Kidney capillary endothelial cell (primary cell): ENCODE measurements around the gene SPTB.

Experiments used
- DNase-seq: peaks from one replicate; pipeline ENCODE4 v3.0.0-alpha.2; 2018; ENCODE audit warnings: low spot score

SPTB gene

DNA sequence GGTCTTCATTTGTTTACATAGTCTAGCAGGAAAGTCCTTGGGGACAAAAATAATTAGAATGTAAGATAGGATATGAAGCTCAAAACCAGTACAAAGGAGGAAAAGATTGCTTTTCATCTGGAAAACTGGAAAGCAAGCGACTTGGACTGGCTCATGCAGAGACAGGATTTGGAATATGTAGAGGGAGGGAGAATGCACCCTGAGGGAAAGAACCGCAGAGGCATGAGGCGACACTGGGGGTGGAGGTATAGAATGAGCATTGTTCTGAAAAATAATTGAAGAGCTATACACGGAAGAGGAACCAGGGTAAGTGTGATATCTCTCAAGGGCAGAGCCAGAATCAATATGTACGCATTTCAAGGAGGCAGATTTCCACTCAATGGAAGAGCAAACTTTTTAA is 90.0 kb downstream of the SPTB start:
- DNase-seq, result no peak

DNA sequence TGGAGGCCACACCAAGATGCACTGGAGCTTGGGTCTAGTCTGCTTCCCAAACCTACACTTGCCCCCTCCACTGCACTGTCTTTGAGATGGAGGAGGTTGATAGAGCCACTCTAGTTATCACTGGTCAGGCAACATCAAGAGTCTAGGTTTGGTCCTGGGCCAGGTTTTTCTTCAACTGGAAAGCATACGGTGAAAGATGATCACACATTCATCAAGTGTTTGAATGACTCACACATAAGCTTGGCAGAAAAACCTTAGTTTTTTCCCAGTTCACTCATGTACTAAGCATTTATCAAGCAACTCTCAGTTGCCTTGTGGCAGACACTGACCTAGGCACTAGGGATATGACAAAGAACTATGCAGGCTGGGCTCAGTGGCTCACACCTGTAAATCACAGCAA is 91.0 kb downstream of the SPTB start:
- peak; percentile 21 for DNase-seq

DNA sequence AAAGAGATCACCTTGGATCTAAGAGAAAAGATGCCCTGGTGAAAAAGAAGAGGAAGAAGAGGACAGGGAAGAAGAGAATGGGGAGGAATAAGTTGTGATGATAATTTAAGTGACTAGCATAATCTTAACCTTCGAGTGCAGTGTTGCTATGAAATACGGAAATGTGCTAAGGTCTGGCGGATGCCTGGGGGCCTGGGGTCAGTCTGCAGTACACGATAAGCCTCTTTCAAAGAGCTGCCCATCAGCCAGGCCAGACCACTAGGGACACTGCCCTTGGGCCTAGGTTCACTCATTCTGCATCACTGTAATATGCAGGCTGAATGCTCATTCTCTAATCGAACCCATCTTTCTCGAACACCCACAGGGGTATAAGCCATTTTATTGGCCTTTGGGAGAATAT is 92.1 kb downstream of the SPTB start:
- DNase-seq, result no peak

DNA sequence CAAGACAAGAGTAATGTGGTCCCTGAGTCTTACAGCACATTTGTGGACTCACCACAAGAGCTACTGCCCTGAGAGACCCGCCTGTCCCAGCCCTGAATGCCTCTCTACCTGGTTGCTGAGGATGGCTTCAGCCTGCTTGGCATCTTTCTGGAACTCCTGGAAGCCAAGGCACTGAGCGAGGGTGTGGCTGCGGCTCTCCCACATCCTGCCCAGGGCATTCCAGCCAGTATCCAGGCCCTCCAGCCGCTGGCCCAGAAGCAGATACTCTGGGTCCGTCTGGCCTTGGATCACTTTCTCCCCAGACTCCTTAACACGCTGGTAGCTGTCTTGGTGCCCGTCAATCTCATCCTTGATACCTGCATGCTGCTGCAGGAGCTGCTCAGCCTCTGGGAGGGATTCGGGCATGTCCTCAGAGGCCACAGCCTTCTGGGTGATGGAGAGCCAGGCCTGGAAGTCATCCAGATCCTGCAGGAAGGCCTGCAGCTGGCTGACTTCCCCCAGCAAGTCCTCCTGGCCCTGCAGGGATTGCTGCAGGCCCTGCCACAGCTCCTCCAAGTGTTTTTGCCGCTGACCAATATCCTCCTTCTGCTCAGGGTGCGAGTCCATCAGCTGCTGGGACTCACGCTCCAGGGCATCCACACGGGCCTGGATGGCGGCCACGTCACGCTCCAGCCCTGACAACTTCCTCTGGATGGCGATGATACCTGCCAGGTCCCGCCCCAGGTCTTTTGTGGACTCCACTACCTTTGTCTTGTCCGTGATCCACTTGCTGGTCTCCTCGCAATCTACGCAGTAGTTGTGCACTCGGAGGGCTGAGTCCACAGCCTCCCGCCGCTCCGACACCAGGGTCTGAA is 93.2 kb downstream of the SPTB start:
- DNase-seq, result no peak

DNA sequence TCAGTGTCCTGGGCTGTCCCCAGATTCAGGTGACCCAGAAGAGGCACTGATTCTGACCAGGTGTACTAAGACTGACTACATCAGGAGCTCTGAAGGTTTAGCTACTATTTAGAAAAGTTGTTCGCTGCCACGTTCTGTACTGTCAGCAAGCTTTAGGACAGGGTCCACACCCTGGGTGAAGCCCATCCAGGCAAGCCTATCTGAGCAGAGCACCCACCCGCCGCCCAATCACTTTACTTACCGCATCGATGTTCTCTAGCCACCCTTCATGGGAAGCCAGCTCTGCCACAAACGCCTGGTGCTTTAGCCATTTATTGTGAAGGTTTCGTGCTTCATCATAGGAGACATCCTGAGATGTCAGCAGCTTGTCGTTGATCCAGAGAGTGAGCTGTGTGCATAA is 95.7 kb downstream of the SPTB start:
- no peak for DNase-seq

DNA sequence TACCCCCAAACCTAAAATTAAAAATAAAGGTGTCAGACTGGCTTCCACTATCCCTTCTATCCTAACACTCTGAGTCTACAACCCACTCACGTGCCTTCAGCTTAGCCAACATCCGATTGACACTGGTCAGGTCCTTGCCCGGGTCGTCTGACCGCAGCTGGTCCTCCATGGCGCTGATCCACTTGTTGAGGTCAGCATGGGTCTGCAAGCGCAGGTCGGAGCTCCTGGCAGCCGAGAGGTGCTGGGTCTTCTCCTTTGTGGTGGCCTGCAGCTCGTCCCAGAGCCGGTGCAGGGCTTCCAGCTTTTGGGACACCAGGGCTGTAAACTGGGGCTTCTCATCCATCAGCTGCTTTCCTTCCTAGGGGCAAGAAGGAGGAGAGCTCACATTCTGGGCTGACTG is 97.5 kb downstream of the SPTB start:
- DNase-seq, result no peak

DNA sequence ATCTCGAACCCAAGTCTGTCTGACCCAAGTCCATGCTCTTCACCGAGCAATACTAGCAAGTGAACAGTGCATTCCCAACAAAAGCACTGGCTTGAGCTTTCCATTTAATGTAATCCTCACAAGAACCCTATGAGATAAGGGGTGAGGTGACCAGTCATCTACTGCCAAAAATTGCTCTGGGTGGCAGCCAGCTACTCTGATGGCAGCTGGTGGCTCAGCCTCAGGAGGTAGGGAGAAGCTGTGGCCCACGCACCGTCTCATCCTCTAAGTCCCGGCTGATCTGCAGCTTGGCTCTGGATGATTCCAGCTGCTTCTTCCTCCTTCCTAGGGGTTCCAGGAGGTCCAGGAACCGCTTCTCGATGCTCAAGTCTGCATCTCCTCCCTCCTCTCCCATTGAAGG is 100.2 kb downstream of the SPTB start:
- DNase-seq, result no peak

DNA sequence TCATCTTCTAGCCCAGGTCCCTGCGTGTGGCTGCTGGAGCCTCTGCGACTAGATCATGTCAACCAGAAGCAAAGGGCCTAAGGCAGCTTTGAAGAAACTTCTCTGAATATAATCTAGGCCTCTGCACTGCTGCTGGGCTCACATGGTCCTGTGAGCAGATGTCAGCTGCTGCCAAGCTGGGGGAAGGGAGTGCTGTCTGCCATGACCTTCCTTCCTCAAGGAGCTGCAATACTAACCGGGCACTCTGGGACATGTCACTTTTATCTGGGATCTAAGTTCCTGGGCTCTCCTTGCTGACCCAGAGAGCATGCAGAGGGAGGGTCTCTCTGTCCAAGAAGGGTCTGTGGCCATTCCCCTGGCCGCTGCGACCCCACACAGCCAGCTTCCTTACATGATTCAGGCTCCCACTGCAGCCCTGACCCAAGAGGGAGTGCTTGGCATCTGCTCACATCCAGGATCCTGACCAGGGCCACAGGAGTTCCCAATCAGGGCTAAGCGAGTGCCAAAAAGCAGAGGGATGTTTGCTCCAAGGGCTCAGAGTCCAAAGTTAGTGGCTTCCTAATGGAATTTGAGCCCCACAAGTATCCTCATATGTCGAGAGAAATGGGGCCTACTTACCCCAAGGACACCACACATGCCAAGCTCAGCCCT is 101.5 kb downstream of the SPTB start:
- DNase-seq, result no peak

DNA sequence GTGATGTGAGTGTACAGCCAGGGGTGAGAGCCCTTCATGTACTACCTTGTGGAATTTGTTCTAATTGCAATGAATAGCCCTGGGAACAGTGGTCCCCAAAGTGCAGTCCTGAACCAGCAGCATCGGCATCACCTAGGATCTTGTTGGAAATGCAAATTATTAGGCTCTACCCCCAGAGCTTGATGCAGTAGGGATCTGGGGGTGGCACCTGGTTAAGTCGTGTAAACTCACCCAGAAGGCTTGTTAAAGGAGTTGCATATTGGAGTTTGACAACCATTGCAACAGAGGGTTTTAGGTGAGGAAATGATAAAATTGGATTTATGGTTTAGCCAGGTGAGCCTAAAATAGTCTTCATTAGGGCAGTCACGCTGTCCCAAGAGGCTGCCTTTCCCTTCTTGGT is 102.2 kb downstream of the SPTB start:
- no peak for DNase-seq

DNA sequence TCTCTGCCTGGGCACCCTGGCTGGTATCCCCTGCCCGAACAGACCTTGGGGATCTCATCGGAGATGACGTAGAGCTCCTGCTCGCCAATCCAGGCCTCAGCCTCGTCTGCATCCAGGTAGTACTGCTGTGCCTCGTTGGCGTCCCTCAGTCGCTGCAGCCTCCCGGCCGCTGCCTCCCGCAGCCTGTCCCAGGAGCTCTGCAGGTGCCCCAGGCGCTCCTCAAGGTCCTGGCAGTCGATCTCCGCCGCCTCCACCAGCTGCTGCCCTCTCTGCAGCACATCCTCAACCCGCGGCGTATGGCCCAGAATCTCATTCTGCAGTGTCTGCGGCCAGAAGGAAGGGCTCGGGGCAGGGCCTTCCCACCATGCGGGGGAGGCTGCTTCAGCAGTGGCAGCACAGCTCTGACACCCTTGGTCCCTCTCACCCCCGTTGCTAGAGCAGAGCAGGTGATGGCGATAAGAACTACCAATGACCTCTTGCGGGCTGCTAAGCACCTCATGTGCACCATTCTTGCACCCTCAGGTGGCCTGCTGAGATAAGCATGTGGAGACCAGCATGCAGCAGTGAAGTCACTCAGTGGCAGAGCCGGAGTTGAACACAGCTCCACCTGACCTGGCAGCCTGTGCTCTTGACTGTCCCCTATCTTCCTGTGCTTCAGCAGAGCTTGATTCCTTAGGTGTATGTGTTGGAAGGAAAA is 104.5 kb downstream of the SPTB start:
- DNase-seq, result no peak

DNA sequence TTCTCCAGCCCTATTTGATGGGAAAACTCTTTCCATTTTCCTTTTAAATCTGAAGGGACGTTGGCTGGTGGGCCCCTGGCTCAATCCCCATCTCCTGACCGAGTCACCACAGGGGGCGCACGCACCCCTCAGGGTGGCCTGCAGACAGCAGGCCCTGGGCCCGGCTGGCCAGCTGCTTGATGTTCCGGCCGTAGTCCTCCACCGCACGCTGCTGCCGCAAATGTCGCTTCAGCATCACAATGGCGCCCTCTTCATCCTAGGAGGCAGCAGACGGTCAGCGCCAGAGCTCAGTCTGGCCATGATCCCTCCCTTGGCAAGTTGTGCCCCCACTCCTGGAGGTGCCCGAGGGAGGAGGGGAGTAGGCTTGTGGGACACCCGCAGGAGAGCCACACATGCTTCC is 105.4 kb downstream of the SPTB start:
- DNase-seq, result no peak

DNA sequence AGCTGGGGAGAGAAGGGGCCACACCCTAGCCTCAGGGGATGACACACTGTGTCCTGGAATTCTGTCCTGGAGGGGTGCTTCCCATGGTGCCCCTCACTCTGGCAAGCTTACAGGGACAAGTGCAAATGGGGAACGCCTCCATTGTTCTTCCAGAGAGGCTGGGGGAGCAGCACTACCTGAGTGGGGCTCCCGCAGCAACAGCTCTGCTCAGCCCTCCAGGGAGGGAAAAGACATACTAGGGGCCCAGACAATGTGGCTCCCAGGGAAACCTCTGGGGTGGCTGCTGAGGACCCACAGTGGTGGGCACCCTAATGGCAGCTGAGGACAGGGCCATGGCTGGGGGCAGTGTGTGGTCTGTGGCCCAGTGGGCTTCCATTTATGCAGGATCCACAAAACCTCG is 106.1 kb downstream of the SPTB start:
- DNase-seq, result no peak

DNA sequence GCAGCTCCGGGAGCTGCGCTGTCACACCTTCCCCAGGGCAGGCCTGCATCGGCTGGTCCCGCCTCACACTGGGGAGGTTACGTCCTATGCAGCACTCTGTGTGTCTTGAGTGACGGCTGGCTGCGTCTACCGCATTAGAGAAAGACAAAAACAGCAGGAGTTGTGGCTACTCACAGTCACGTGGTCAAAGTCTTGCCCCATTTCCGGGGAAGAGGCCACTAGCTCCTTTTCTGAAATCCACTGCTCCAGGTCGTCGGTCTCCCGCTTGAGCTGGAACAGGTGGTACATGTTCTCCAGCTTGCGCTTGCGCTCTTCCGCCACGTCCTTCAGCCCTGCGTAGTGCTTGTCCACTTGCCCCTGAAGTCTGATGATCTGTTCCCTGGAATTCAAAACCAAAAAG is 106.7 kb downstream of the SPTB start:
- DNase-seq, result no peak

DNA sequence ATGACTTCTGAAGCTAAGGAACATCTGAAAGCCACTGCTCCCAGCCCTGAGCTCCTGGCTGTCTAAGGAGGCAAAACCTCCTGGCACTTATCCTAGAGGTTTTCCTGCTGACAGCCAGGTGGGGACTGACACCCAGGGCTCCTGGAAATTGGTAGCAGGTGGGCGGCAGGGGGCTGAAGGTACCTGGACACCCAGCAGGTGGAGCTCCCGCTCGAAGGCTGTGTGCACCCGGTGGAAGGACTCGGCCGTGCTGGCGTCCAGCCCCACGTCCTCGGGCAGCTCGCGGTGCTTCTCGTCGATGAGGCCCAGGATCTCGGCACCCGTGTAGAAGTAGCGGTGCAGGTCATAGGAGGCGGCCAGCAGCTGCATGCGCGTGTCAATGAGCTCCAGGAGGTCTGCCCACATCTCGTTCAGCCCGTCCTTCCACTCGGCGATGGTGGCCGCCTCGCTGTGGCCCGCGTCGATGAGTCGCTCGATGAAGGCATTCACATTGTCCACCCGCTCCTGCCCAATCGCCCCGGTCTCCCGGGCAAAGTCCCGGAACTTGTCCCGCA is 107.2 kb downstream of the SPTB start:
- no peak for DNase-seq

DNA sequence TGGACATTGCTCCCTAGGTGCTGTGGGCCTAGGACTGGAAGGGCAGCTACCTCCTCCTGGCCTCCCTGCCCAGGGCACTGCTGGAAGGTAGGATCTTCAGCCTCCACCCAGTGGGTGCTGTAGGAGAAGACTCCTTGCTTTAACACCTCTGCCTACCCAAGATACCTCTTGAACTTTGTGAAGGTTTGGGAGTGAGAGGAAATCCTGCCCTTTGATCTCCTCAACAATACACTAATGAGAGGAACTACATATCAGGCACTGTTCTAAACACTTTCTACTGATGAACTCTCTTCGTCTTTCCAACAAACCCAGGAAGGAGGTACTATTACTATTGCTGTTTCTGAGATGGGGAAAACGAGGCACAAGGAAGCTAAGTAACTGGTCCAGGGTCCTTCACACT is 108.5 kb downstream of the SPTB start:
- no peak for DNase-seq

DNA sequence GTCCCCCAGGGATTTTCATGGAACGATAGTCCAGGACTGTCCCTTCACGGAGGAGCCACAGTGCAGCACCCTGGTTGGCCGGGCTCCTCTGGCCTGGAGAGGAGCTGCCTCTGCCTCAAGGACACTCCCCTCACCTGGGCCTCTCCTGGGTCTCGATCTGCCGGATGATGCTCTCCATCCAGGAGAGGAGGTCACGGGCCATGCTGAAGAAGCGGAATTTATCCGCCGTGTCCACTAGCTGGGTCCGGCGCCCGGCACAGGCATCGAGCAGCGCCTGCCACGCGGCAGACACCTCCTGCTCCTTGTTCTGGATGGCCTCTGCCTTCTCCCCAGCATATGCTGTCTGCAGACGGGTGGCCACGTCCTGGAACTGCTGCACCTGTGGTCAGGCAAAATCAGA is 109.0 kb downstream of the SPTB start:
- no peak for DNase-seq

DNA sequence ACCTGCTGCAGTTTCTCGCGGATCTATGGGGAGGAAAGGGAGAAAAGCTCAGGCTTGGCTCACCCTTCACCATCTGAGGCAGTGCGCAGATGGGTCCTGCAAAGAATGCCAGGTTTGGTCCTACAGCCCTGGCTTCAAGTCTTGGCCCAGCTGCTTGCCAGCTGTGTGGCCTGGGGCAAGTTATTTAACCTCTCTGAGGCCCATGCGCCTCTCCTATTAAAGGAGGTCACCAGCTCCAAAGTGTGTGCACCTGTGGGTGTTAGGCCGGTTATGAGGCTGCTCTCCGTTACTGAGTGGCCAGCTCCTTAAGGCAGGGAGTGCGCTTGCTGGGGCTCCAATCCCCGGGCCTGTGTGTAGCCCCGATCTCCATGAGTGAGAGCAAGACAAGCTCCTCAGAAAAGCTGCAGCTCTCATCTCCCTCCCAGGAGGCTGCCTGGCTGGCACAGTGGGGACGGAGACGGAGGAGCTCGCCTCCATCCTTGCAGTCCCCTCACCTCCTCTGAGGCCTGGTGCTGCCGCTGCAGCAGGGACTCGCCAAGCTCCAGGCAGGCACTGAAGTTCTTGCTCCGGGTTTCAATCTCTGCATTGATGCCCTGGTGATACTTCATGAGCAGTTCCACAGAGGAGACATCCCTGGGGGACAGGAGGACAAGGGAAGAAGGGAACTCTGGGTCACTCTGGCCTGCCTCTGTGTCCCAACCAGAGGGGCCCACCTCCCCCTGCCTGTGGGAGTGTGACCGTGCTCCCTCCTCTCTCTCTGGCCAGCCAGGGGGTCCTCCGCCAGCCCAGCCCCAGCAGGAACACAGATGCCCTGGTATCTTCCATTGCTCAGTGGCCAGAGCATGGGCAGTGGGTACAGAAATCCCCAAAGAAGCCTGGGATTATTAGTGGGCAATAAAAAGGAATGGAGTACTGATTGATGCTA is 110.3 kb downstream of the SPTB start:
- no peak for DNase-seq

DNA sequence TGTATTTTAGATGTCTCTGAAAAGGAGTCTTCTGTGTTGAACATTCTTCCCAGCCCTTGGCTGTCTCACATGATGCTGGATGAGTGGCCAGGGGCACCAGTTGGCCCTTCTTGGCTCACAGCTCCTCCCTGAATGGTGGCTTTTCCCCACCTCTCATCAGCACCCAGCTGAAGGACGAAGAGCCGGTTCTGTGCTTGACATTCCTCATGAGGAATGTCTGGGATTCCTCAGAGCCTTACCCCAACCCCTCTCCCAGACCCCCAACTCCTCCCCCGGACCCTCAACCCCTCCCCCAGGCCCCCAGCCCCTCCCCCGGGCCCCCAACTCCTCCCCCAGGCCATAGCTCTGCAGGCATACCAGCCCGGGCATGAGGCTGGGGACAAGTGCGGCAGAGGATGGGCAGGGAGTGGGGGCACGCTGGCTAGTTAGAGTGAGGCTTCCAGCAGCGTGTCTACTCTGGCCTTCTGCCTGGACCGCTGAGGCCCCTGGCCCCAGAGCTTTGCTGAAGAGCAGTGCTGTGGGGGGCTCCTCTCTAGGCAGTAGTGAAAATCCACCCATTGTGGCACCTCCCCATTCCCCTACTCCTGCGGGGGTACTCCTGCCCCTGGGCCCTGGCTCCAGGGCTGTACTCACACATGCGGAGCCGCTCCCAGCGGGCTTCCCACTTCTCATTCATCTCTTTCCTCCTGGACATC is 111.2 kb downstream of the SPTB start:
- DNase-seq, result no peak

DNA sequence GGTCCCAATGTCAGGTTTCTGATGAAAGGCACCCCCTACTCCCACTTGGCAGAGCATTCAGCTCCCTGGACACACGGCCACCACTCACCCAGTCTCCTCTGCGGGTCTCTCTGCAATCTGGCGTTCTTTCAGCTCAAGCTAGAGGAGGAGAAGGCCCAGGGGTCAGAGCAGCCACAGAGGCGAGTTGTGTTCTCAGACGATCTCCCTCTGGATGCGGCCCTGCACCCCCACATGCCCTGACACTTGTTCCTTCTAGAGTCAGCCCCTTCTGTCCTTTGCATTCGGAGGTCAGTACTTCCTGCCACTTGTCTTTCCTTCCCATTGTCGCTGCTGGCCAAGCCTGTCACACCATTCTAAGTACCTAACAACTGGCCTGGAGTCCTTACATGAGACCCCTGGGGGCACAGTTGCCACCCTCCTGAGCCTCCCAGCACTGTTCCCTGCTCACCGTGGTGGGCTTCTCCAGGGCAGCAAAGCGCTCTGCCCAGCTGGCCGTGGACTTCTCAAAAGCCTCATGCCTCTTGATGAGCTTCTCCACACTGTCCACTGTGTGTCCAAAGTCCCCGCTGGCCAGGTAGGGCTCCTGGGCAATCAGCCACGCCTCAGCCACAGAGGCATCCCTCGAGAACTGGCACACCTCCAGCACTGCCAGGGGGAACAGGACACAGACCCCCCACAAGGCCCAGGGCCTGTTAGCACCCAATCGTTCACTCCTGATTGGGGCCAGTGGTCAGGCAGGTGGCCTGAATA is 112.3 kb downstream of the SPTB start:
- no peak for DNase-seq

DNA sequence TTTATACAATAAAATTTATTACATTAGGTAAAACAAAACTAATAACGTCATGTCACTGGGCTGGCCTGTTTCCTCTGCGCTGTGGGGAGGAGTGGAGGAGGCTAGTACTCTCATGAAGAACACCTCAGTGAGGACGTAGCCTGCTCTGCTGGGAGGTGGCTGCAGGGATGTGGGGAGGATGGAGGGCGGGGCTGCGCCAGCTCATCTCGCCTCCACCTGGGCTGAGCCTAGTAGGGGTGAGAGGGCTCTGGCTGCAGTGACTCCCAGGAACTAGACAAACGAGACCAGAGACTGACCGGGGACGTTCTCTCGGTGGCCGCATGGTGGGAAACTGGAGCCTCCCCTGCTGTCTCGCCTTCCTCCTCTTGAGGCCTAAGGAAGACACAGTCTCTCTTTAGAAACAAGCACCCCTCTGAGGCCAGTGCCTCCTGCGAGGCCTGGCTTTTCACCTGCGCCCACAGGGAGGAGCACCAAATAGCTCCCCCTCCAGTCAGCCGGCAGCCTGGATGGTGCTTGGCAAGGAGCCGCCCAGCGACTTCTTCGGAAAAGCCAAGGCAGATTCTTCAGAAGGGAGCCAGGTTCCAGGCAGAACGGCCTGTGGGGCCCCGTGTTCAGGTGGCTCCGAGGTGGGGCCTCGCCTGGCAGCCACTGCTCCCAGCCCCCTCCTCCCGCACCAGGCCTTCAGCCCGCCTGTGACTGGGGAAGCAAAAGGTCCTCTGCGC is 113.1 kb downstream of the SPTB start:
- no peak for DNase-seq
